Endothelial cell of umbilical vein (primary cell): Measurements from ENCODE around the gene COL4A2. TPM values are rescaled to one million over a fixed set of nuclear protein-coding genes. Genes with fewer than 3 reads are reported as not detected.

ENCODE experiments used
- BruUV-seq: library from RNA; stranded (reverse); fragments of 400-500 nt; replicated peaks from 2 replicates; lab custom pipeline; 2021; lab: Mats Ljungman, UMichigan
- CTCF ChIA-PET: fragments of 300-600, 350-600 bp; sonication (Branson Sonifier 250); formaldehyde crosslinking; loops from one replicate; lab custom pipeline; 2021; ENCODE audit warnings: antibody characterized with exemption, inconsistent platforms; lab: Charles Lee
- POLR2A ChIA-PET: fragments of 300-600, 350-600 bp; sonication (Branson Sonifier 250); formaldehyde crosslinking; loops from one replicate; lab custom pipeline; 2021; ENCODE audit warnings: antibody characterized with exemption, inconsistent platforms; lab: Charles Lee
- DNase-seq: peaks from one replicate; pipeline ENCODE4 v3.0.0-alpha.2; 2011; ENCODE audit warnings: low read depth, low spot score
- FAIRE-seq: peaks from 2 replicates; lab custom pipeline; 2011; peaks lifted over from hg19 to GRCh38; lab: Jason Lieb, UNC
- H2AFZ ChIP-seq: 2 replicates; pipeline ENCODE4 v1.6.0; 2012; ENCODE audit warnings: low read depth, low read length, control low read depth, inconsistent platforms
- H3K27ac ChIP-seq: 2 replicates; pipeline ENCODE4 v1.5.1; 2011; ENCODE audit warnings: low read depth, mild to moderate bottlenecking, control low read depth, low read length, moderate library complexity; ENCODE audit not compliant: insufficient read depth
- H3K27me3 ChIP-seq, 2 experiments: 2 replicates each; pipeline versions ENCODE4 v1.6.0 to v1.6.1; 2011; ENCODE audit warnings: low read length in 2 of 2, mixed read lengths in 1 of 2; ENCODE audit not compliant: control insufficient read depth in 2 of 2, insufficient read depth in 2 of 2
- H3K36me3 ChIP-seq, 2 experiments: 2 replicates in 1 of 2; 3 replicates in 1 of 2; pipeline ENCODE4 v1.5.1; 2011; ENCODE audit warnings: low read length in 2 of 2, mild to moderate bottlenecking in 1 of 2, moderate library complexity in 1 of 2; ENCODE audit not compliant: control insufficient read depth in 2 of 2, insufficient read depth in 2 of 2; ENCODE audit errors: extremely low read depth in 1 of 2
- H3K4me1 ChIP-seq: 3 replicates; pipeline ENCODE4 v1.5.1; 2011; ENCODE audit warnings: mild to moderate bottlenecking, low read length; ENCODE audit not compliant: control insufficient read depth, insufficient read depth; ENCODE audit errors: extremely low read depth
- H3K4me2 ChIP-seq: 2 replicates; pipeline ENCODE4 v1.6.1; 2011; ENCODE audit warnings: low read length, control low read depth, mixed read lengths; ENCODE audit not compliant: insufficient read depth
- H3K4me3 ChIP-seq, 3 experiments: fragments of 200-600 bp in 1 of 3; sonication (generic), shearing (Covaris generic) in 1 of 3; replicated peaks in 1 of 3; 2 replicates each; pipeline ENCODE4 v1.5.1; 2011 to 2016; ENCODE audit warnings: control low read depth in 3 of 3, low read length in 3 of 3, mild to moderate bottlenecking in 2 of 3, inconsistent platforms in 1 of 3, low read depth in 1 of 3, moderate library complexity in 1 of 3; ENCODE audit not compliant: insufficient read depth in 1 of 3
- H3K79me2 ChIP-seq: 2 replicates; pipeline ENCODE4 v1.6.0; 2012; ENCODE audit warnings: low read length, inconsistent platforms; ENCODE audit not compliant: control insufficient read depth, insufficient read depth
- H3K9ac ChIP-seq: replicated peaks from 2 replicates; pipeline ENCODE3; 2011; ENCODE audit warnings: low read length, control low read depth; ENCODE audit not compliant: insufficient read depth; ENCODE audit errors: extremely low read depth
- H3K9me1 ChIP-seq: replicated peaks from 3 replicates; pipeline ENCODE4 v1.6.0; 2011; ENCODE audit warnings: mild to moderate bottlenecking, low read length; ENCODE audit not compliant: control insufficient read depth, insufficient read depth; ENCODE audit errors: extremely low read depth
- H3K9me3 ChIP-seq: replicated peaks from 2 replicates; pipeline ENCODE4 v1.5.1; 2012; ENCODE audit warnings: low read length, inconsistent platforms; ENCODE audit not compliant: control insufficient read depth, insufficient read depth
- H4K20me1 ChIP-seq: replicated peaks from 2 replicates; pipeline ENCODE3; 2011; ENCODE audit warnings: mild to moderate bottlenecking, low read length; ENCODE audit not compliant: control insufficient read depth, insufficient read depth; ENCODE audit errors: extremely low read depth
- EZH2 ChIP-seq: IDR thresholded peaks from 2 replicates; pipeline ENCODE4 v1.6.1; 2012; ENCODE audit warnings: borderline replicate concordance, low read depth, mild to moderate bottlenecking, moderate library complexity, low read length, inconsistent platforms; ENCODE audit not compliant: severe bottlenecking
- FOS ChIP-seq: IDR thresholded peaks from 2 replicates; pipeline ENCODE4 v1.6.1; 2011; ENCODE audit warnings: mild to moderate bottlenecking, low read length, moderate library complexity, borderline replicate concordance; ENCODE audit not compliant: insufficient read depth
- GATA2 ChIP-seq: IDR thresholded peaks from 2 replicates; pipeline ENCODE4 v1.7.0; 2011; ENCODE audit warnings: low read depth, mild to moderate bottlenecking, moderate library complexity, mixed read lengths, low read length; ENCODE audit not compliant: insufficient read length, insufficient read depth
- JUN ChIP-seq: IDR thresholded peaks from 2 replicates; pipeline ENCODE4 v1.6.1; 2011; ENCODE audit warnings: borderline replicate concordance, low read depth; ENCODE audit not compliant: insufficient read length, insufficient read depth
- MYC ChIP-seq: IDR thresholded peaks from one replicate; pipeline ENCODE4 v1.6.1; 2011; ENCODE audit warnings: mild to moderate bottlenecking, low read depth, low read length
- POLR2A ChIP-seq: IDR thresholded peaks from 2 replicates; pipeline ENCODE4 v1.6.1; 2012; ENCODE audit warnings: low read depth, mild to moderate bottlenecking, control low read depth, low read length
- POLR2AphosphoS5 ChIP-seq: IDR thresholded peaks from 2 replicates; pipeline ENCODE4 v1.6.1; 2012; ENCODE audit warnings: low read depth, mild to moderate bottlenecking, control low read depth, low read length, moderate library complexity; ENCODE audit not compliant: insufficient read depth
- dilution Hi-C: fragments of 300-500 bp; cut with MboI; formaldehyde crosslinking; loops from one replicate; pipeline ENCODE4 v1.15.0; 2019; ENCODE audit warnings: low sequenced_read_pairs; ENCODE audit not compliant: extremely low pct_ligation_motif_present
- intact Hi-C: fragments of 100-400 bp; cut with micrococcal nuclease; formaldehyde crosslinking; loops from one replicate; pipeline ENCODE4 v1.10.0; 2022
- polyA plus RNA-seq, 4 experiments: library from polyadenylated mRNA; depleted of rRNA in 3 of 4; stranded (reverse) in 3 of 4; unstranded in 1 of 4; fragments of >200 nt; gene quantifications; 2 replicates each; pipeline versions ENCODE4 v1.2.1 to v1.2.3, GENCODE V29; 2011 to 2012; ENCODE audit warnings: missing spikeins in 1 of 4
- total RNA-seq: library from RNA; stranded (reverse); gene quantifications from 2 replicates; pipeline ENCODE4 v1.2.3, GENCODE V29; 2021
- TF ChIP-seq, protein P1 (sequence below), 2 donors: IDR thresholded peaks; 1 replicate in 1 of 2; 2 replicates in 1 of 2; pipeline ENCODE4 v1.5.1; 2011; ENCODE audit warnings: low read length in 2 of 2, mild to moderate bottlenecking in 2 of 2, moderate library complexity in 2 of 2, control low read depth in 1 of 2, inconsistent platforms in 1 of 2, low read depth in 1 of 2; ENCODE audit not compliant: insufficient read depth in 1 of 2; ENCODE audit errors: extremely low read depth in 1 of 2
- TF ChIP-seq, protein P2 (sequence below): IDR thresholded peaks from 2 replicates; pipeline ENCODE4 v1.6.1; 2011; ENCODE audit not compliant: insufficient read depth, insufficient read length

COL4A2 gene
- total and polyA plus RNA-seq, 2 donors (not counting 3 experiments of a cell fraction or from before 2014, with no cell fraction given), result 792 to 940 TPM

DNA sequence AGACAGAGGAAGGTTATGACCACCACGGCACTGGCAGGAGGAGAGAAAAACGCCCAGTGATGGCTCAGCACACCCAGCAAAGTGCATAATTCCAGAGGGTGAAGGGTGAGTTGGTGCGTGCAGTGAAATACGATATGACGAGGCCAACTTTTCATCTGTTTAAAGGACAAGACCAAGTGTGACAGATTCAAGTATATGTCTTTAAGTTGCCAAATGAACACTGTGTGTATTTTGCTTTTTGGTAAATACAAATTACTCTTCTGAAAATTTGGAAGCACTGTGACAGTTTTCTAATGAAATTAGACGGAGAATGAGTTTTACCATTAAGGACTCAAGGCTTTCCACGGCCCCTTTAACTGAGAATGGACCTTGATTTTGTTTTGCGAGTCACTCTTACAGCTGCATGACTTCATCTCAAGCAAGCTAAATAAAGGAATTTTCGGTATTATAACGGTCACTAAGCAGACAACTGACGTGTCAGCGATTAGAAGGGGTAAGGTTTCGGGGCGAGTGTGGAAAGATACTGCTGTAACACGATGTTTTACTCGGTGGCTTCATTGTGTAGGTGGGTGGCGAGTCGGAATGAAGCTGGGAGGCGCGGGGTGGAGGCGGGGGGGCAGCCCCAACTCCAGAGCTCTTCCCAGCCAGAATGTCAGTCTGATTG lies 22.8 kb downstream of the COL4A2 start:
- no peak overlapping the region for H3K4me2 ChIP-seq
- dilution Hi-C loops, result no loop called here
- H3K9ac ChIP-seq, result no peak overlapping the region
- H3K36me3 ChIP-seq, result peaks cover 4 to 9% of the 10 kb centered on the region in 2 experiments
- no peaks in the 10 kb centered on the region for H3K9me1 ChIP-seq
- intact Hi-C loops, result no loop called here
- FAIRE-seq, result no peak
- BruUV-seq, result no TSS peak
- no peaks in the 10 kb centered on the region for H3K27me3 ChIP-seq
- H3K9me3 ChIP-seq, result no peaks in the 10 kb centered on the region
- CTCF ChIA-PET, result no interaction called here
- H4K20me1 ChIP-seq, result no peaks in the 10 kb centered on the region
- DNase-seq, result no peak
- POLR2A ChIA-PET, result no interaction called here
- H2AFZ ChIP-seq, result no peak overlapping the region
- no peak overlapping the region for H3K4me3 ChIP-seq
- H3K4me1 ChIP-seq, result peaks cover 6% of the 10 kb centered on the region
- H3K27ac ChIP-seq, result no peak overlapping the region
- peaks cover 51% of the 10 kb centered on the region for H3K79me2 ChIP-seq
- TF ChIP-seq GATA2 (no peak), POLR2A (no peak), JUN (no peak), POLR2AphosphoS5 (no peak), FOS (no peak), MYC (no peak), EZH2 (no peak)
- TF ChIP-seq, protein P1, sequence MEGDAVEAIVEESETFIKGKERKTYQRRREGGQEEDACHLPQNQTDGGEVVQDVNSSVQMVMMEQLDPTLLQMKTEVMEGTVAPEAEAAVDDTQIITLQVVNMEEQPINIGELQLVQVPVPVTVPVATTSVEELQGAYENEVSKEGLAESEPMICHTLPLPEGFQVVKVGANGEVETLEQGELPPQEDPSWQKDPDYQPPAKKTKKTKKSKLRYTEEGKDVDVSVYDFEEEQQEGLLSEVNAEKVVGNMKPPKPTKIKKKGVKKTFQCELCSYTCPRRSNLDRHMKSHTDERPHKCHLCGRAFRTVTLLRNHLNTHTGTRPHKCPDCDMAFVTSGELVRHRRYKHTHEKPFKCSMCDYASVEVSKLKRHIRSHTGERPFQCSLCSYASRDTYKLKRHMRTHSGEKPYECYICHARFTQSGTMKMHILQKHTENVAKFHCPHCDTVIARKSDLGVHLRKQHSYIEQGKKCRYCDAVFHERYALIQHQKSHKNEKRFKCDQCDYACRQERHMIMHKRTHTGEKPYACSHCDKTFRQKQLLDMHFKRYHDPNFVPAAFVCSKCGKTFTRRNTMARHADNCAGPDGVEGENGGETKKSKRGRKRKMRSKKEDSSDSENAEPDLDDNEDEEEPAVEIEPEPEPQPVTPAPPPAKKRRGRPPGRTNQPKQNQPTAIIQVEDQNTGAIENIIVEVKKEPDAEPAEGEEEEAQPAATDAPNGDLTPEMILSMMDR (IDR thresholded peaks at IDR 0.05; ENCODE audit: extremely low read depth in 1 of 2, insufficient read depth in 1 of 2, low read depth in 1 of 2, low read length in 2 of 2), result no peak
- TF ChIP-seq, protein P2, sequence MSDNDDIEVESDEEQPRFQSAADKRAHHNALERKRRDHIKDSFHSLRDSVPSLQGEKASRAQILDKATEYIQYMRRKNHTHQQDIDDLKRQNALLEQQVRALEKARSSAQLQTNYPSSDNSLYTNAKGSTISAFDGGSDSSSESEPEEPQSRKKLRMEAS, result no peak
